HG03039 (cell line): Measurements from ENCODE around the gene DRC3.
"Not testable (repeated sequence)": the region's sequence is repeated elsewhere in the genome, so short reads cannot be mapped to it uniquely, and the experiment has no call there.

ENCODE experiments used
- ATAC-seq: cut with Tn5 transposase; IDR thresholded peaks from one replicate; pipeline ENCODE4 v1.9.1; 2021; ENCODE audit warnings: mild to moderate bottlenecking, moderate library complexity; ENCODE audit not compliant: unreplicated experiment

The DRC3 gene

GRCh38 chr17:17989618-17990017, 17.0 kb downstream of the DRC3 start:
- ATAC-seq = no peak

- ATAC-seq = no peak
Measured at GRCh38 chr17:17990282-17990681, 17.6 kb downstream of the DRC3 start.

GRCh38 chr17:17993366-17993765, 20.7 kb downstream of the DRC3 start:
- ATAC-seq = no peak

- ATAC-seq = no peak
Measured at GRCh38 chr17:17993852-17994251, 21.2 kb downstream of the DRC3 start.

GRCh38 chr17:17994271-17995069, 21.8 kb downstream of the DRC3 start:
- no peak for ATAC-seq

- ATAC-seq = not testable (repeated sequence)
Measured at GRCh38 chr17:17995887-17996286, 23.2 kb downstream of the DRC3 start.

GRCh38 chr17:17998934-17999333, 26.3 kb downstream of the DRC3 start:
- ATAC-seq = no peak

GRCh38 chr17:17999364-18000029, 26.8 kb downstream of the DRC3 start:
- ATAC-seq = no peak

- ATAC-seq = no peak
Measured at GRCh38 chr17:18000030-18000408, 27.4 kb downstream of the DRC3 start.

- ATAC-seq = no peak
Measured at GRCh38 chr17:18002171-18002570, 29.5 kb downstream of the DRC3 start.

GRCh38 chr17:18004345-18004744, 31.7 kb downstream of the DRC3 start:
- no peak for ATAC-seq

GRCh38 chr17:18004884-18005305, 32.2 kb downstream of the DRC3 start:
- ATAC-seq = no peak

- ATAC-seq = no peak
Measured at GRCh38 chr17:18005496-18005895, 32.8 kb downstream of the DRC3 start.

- ATAC-seq = no peak
Measured at GRCh38 chr17:18006495-18007239, 34.0 kb downstream of the DRC3 start.

GRCh38 chr17:18008496-18009268, 36.0 kb downstream of the DRC3 start:
- no peak for ATAC-seq

GRCh38 chr17:18009609-18010420, 37.2 kb downstream of the DRC3 start:
- no peak for ATAC-seq

GRCh38 chr17:18011286-18011685, 38.6 kb downstream of the DRC3 start:
- ATAC-seq = no peak

- no peak for ATAC-seq
Measured at GRCh38 chr17:18014006-18014405, 41.3 kb downstream of the DRC3 start.

- ATAC-seq = no peak
Measured at GRCh38 chr17:18015593-18015992, 42.9 kb downstream of the DRC3 start.

- no peak for ATAC-seq
Measured at GRCh38 chr17:18016426-18016825, 43.8 kb downstream of the DRC3 start.
